GM21529 (cell line): ENCODE data around the gene TNFRSF19.
A peak's percentile ranks its signal among the peaks of the same experiment; 100 is the strongest.

Experiments used
- ATAC-seq: cut with Tn5 transposase; IDR thresholded peaks from one replicate; pipeline ENCODE4 v1.9.1; 2021; ENCODE audit not compliant: unreplicated experiment

Gene TNFRSF19

DNA sequence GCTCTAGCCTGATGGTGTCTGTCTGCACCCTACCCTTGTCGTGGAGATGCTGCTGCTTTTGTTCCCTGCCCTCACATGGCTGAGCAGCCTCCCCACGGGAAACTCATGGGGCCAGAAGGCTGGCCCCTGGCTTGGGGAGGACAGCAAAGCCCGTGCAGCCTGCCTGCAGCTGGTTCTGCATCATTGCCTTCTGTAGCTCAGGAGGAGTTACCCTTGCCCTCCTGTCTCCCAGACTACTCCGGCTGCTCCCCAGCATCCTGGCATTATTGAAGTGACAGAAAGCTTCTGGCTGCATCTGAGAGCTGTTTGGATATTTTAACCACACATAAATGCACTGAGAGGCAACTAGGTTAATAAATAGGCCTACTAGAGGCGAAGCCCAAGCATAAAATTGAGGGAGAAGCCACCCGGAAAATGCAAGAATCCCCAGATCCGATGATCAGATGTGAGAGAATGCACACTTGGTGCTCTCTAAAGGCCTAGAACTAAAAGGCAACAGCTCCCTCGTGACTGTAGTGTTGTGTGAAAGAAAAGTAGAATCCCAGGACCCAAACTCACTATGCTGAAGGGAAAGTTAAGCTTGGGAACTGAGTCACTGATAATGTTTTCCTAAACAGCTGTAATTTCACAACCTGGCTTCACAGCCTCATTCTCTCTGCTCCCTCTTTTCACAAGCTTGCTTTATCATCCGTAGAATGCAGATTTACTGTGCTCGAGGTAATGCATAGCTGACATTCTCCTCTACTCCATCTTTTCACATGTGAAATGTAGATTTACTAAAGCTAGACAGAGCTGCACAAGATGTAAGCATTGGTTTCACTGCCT lies 110.8 kb downstream of the TNFRSF19 start:
- no peak for ATAC-seq

DNA sequence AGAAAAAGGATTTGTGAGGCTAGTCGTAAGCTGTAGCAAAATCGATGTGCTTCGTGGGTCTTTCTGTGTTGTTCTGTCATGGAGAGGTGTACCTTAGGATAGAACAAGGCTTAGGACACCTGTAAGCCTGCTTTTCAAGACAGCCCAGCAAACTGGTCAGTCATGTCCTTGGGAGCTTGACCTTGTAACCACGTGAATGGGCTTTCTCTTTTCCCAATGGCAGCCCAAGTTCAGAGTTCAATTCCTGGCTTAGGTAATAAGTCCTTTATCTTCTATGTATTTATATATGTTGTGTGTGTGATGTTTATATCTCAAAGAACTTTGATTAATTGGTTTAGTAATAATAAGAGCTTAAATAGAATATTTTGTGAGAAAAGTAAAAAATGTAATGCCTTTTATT lies 112.9 kb downstream of the TNFRSF19 start:
- no peak for ATAC-seq

GRCh38 chr13:23684647-23685046 lies 114.4 kb downstream of the TNFRSF19 start:
- no peak for ATAC-seq

DNA sequence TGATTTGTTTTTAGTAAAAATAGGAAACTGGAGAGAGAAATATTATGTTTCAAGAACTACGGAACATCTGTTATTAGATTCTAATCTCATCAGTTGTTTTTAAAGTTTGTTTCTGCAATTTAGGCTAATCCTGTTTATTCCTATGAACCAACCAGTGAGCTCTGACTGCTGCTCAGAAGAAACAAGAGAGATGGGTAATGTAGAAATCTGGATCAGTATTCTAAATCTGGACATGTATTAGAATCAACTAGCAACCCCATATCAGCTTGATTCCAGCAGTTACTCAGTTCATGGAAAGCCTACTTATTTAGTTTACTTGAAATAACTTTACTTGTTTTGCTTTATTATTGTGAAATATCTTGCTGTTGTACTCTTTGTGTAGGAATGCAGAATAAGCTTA lies 115.2 kb downstream of the TNFRSF19 start:
- no peak for ATAC-seq

GRCh38 chr13:23686948-23687347 lies 116.7 kb downstream of the TNFRSF19 start:
- no peak for ATAC-seq

GRCh38 chr13:23687614-23688013 lies 117.4 kb downstream of the TNFRSF19 start:
- ATAC-seq: no peak

GRCh38 chr13:23688336-23688735 lies 118.1 kb downstream of the TNFRSF19 start:
- ATAC-seq: no peak

GRCh38 chr13:23690668-23691067 lies 120.5 kb downstream of the TNFRSF19 start:
- no peak for ATAC-seq

GRCh38 chr13:23692816-23693215 lies 122.6 kb downstream of the TNFRSF19 start:
- ATAC-seq: no peak

- ATAC-seq: no peak
Measured at GRCh38 chr13:23695196-23695595, 125.0 kb downstream of the TNFRSF19 start.

DNA sequence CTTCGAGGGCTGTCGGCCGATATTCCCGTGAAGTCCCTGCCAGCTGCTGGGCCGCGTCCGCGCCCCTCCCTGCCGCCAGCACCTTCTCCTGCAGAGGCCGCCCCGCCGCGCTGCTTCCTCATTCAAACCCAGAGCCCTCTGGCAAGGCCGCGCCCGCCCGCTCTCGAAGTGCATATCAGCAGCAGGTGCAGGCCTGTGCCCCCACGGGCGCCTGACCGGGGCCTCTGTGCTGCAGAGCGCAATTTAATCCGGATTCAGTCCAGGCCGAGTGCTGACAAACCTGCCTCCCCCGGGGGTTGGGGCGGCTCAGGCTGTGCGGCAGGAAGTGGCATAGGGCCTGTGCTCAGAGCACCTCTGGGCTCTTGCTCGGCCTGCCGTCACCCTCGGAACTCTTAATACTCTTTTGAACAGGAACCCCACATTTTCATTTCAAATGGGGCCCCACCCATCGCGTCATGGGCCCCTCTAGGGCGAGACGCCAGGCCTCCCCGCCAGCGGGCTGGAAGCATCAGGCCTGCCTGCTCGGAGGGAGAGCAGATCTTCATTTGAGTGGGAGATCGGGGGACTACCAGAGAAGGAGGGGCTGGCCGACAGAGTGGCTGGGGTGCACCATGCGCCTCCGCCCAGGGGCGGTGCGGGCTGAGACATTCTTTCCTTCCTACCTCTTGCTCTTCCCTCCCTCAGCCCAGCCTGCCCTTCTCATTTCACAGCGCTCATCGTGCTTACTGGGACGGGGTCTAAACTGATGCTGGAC lies 125.7 kb downstream of the TNFRSF19 start:
- ATAC-seq: peak; percentile 70

- ATAC-seq: no peak
Measured at GRCh38 chr13:23696610-23697009, 126.4 kb downstream of the TNFRSF19 start.

DNA sequence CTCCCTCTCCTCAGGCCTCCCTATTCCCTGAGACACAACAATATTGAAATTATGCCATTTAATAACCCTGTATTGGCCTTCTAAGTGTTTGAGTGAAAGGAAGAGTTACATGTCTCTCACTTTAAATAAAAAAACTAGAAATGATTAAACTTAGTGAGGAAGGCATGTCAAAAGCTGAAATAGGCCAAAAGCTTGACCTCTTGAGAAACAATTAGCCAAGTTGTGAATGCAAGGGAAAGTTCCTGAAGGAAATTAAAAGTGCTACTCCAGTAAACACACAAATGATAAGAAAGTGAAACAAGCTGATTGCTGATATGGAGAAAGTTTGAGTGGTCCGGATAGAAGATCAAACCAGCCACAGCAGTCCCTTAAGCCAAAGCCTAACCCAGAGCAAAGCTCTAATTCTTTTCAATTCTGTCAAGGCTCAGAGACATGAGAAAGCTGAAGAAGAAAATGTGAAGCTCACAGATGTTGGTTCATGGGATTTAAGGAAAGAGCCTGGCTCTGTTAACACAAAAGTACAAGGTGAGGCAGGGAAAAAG lies 127.6 kb downstream of the TNFRSF19 start:
- ATAC-seq: no peak

GRCh38 chr13:23699271-23699670 lies 129.1 kb downstream of the TNFRSF19 start:
- ATAC-seq: no peak

DNA sequence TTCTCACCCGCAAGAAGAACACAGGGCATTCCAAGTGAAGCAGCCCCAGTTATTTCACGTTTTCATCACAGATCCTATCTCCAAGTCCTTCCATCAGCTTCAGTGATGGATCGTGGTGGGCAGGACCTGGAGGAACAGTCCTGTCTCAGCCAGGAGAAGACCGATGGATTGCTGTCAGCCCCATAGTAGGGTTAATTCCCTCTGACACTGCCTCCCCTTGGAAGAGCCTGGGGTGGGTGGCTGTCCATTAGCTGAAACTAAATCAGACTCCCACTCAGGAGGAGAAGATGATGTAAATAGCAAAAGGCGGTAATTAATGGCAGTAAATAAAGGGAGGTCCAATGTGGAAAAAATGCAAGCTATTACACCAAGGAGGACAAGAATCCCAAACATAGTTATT lies 131.0 kb downstream of the TNFRSF19 start:
- ATAC-seq: no peak

DNA sequence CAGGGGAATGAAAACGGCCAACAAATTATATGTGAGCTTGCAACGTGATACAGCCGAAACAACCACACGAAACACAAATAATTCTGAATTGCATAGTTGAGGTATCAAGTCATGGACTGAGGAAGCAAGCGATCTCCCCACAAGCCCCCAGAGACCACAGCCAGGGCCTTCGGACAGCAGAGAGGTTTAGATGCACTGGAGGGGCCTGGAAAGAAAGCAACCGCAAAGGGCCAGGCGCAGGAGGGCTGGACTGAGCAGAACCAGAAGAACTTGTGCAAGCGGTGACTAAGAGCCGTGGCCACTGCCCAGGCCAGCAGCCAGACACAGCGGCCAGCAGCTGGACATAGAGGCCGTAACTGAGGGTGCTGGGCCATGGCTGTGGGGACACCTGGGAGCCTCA lies 131.4 kb downstream of the TNFRSF19 start:
- ATAC-seq: no peak

DNA sequence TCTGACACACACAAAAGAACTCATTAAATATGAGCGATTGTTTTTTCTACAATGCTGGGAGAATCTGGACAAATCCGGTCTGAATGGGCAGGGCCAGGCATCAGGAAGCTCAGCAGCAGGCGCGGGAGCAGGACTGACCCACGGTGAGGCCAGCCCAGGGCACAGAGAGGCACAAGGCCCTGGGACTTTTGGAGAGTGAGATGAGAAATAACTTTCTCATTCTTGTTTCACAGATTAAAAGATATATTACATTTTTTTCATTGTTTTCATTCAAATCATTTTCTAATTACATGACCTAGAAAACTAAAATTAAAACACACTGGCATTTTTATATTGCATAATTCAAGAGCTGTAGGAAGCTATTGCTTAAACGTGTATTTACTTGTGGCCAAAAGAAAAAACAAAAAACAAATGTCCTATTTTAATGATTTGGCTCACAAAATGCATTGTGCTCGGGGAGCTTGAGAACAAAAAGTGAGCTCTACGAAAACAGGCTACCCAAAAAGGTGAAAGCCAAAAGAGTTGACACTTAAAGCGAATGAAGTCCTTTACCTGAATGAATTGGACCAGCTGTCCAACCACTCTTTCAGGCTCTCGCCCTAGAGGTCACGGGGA lies 133.1 kb downstream of the TNFRSF19 start:
- ATAC-seq: no peak

- no peak for ATAC-seq
Measured at GRCh38 chr13:23705583-23705982, 135.4 kb downstream of the TNFRSF19 start.

DNA sequence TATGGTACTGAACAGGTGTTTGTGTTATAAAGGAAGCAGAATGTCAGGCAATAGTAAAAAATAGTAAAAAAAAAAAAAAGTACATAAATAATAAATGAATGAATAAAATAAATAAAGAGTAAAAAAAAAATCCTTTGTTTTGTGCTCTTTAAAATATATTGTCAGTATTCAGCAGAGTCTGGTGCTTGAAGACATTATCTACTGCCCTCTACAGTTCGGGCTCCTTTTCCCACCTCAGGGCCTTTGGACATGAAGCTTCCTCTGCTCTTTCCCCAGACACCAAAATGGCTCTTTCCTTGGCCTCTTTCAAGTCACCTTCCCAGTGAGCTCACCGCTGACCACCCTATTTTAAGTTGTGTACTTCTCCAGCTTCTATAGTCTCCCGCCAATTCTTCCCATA lies 137.5 kb downstream of the TNFRSF19 start:
- no peak for ATAC-seq

- ATAC-seq: no peak
Measured at GRCh38 chr13:23709536-23709935, 139.3 kb downstream of the TNFRSF19 start.

DNA sequence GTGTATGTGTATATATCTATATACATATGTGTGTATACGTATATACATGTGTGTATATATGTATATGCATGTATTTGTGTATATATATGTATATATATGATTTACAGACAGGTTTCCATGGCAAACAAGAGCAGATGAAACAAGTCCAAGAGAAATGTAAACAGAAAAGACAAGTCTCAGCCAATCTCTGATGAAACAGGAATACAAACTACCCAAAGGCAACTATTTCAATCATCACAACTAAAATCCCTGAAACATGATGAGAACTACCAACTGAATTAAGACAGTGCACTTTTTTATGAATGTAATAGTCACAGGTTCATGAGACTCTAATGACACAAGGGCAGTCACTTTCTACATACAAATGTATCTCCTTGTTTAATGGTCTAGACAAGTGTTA lies 140.2 kb downstream of the TNFRSF19 start:
- ATAC-seq: no peak

GRCh38 chr13:23711355-23711754 lies 141.1 kb downstream of the TNFRSF19 start:
- ATAC-seq: no peak
